Astrocyte (in vitro differentiated cells and primary cell): ENCODE data around the gene BICDL2.

ENCODE experiments used
- EZH2 ChIP-seq: IDR thresholded peaks from 2 replicates; pipeline ENCODE4 v1.6.1; 2012; ENCODE audit warnings: mild to moderate bottlenecking, low read length, inconsistent platforms; ENCODE audit not compliant: insufficient read depth
- TF ChIP-seq, protein P1 (sequence below): IDR thresholded peaks from 2 replicates; pipeline ENCODE4 v1.5.1; 2011; ENCODE audit warnings: low read depth, mild to moderate bottlenecking, inconsistent platforms, low read length, moderate library complexity; ENCODE audit not compliant: insufficient read depth

DNA sequence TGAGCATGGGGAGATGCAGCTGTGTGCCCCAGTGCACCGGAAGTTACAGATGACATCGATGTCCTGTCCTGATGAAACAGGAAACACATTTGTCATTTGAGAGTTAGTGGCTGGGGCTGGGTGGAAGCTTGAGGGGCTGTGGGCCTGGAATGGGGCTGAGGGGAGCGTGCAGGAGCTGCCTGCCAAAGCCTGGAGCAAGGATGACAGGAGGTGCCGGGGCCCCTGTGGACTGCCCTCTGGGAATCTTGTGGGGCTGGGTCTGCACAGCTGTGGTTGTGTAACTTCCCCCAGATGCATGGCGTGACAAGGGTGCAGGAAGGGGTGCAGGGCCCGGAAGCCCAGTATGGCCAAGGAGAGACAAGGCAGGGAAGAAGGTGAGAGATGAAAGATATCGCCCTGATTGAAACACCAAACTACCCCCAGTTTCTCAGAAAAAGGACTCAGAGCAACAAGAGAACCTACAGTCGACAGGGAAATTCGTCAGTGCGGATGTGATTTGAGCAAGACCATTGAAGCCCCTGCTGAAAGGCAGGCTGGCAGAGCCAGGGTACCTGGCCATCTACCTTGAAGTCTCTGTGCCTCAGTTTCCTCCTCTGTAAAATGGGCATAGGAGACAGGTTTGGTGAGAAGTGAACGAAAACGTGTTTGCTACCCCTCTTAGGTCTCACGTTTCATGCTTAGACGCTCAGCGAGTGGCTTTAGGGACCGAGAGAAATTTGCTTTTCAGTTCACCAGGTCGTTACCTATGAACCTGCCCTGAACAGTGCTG, 18.4 kb upstream of the BICDL2 start:
- TF ChIP-seq EZH2 = no peak
- TF ChIP-seq, protein P1, sequence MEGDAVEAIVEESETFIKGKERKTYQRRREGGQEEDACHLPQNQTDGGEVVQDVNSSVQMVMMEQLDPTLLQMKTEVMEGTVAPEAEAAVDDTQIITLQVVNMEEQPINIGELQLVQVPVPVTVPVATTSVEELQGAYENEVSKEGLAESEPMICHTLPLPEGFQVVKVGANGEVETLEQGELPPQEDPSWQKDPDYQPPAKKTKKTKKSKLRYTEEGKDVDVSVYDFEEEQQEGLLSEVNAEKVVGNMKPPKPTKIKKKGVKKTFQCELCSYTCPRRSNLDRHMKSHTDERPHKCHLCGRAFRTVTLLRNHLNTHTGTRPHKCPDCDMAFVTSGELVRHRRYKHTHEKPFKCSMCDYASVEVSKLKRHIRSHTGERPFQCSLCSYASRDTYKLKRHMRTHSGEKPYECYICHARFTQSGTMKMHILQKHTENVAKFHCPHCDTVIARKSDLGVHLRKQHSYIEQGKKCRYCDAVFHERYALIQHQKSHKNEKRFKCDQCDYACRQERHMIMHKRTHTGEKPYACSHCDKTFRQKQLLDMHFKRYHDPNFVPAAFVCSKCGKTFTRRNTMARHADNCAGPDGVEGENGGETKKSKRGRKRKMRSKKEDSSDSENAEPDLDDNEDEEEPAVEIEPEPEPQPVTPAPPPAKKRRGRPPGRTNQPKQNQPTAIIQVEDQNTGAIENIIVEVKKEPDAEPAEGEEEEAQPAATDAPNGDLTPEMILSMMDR = no peak
